ENCODE measurements around the gene VMAC. TPM values are rescaled to one million over a fixed set of nuclear protein-coding genes. Genes with fewer than 3 reads are reported as not detected.

VMAC gene
- total RNA-seq, 1 donor: 18.2 TPM

DNA sequence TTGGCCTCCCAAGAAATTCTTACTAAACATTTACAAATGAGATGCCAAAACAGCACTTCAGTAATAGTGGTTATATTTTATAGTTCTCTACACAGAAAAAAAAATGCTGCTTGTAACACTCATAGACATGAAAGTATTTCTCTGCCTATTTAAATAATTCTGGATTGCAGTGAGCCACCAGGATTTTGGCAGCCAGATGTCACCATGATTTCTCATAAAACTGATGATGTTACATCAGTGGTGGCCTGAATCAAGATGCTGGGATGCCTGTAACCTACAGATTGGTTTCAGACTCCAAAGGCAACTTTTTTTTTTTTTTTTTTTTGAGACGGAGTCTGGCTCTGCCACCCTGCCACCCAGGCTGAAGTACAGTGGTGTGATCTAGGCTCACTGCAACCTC, 6.7 kb downstream of the VMAC start:
- Histone ChIP-seq H3K4me1 (ENCODE audit: insufficient read depth, low read length) (peaks cover 2% of the 10 kb centered on the region), H3K27me3 (ENCODE audit: insufficient read depth, low read length) (no peaks in the 10 kb centered on the region), H3K9me3 (ENCODE audit: low read depth, low read length) (no peaks in the 10 kb centered on the region)

DNA sequence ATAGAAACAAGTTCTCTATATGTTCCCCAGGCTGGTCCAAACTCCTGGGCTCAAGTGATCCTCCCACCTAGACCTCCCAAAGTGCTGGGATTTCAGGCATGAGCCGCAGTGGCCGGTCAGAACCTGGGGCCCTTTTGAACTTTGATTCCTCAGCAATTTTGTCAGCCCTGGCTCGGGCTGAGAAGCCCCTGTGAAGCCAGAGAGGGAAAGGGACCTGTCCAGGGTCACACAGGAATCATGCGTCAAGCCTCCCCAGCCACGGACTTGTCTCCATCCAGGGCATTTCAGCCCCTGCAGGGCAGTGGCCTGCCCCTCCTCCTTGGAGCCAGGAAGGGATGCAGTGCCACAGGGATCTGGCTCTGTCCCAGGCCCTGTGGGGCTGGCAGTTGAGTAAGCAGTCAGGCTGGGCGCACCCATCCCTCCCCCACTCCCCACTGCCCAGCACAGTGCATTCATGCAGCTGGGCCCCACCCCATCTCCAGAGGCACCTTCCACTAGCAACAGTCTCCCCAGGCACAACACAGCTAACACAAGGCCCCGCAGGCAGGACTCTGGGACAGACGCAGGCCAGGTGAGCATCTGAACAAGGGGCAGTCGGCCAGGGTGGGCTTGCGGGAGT, 9.2 kb downstream of the VMAC start, which contains the start of gene CAPS:
TSS of gene CAPS (plus strand) at position 516 of the 619 bp plus-strand sequence. CDS start 153 bp downstream, outside the sequence.
- Histone ChIP-seq H3K27me3 (ENCODE audit: insufficient read depth, low read length) (no peaks in the 10 kb centered on the region), H3K4me3 (ENCODE audit: low read length) (no peak within 1 kb of the TSS), H3K4me1 (ENCODE audit: insufficient read depth, low read length) (no peaks in the 10 kb centered on the region), H3K9me3 (ENCODE audit: low read depth, low read length) (no peaks in the 10 kb centered on the region)

More for the DNA sequence above, 6.7 kb downstream of the VMAC start:
- no peak overlapping the region for H3K4me3 ChIP-seq (ENCODE audit: low read length)

DNA sequence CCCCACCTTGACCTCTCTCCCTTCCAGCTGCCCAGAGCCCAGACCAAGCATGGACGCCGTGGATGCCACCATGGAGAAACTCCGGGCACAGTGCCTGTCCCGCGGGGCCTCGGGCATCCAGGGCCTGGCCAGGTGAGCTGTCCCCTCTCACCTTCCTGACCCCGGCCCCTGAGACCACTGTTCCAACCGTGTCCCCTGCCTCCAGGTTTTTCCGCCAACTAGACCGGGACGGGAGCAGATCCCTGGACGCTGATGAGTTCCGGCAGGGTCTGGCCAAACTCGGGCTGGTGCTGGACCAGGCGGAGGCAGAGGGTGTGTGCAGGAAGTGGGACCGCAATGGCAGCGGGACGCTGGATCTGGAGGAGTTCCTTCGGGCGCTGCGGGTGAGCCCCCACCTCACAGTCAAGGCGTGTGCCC, 9.7 kb downstream of the VMAC start:
- no peak overlapping the region for H3K4me3 ChIP-seq (ENCODE audit: low read length)
- no peaks in the 10 kb centered on the region for H3K4me1 ChIP-seq (ENCODE audit: insufficient read depth, low read length)
- H3K9me3 ChIP-seq (ENCODE audit: low read depth, low read length): no peaks in the 10 kb centered on the region
- H3K27me3 ChIP-seq (ENCODE audit: insufficient read depth, low read length): no peaks in the 10 kb centered on the region

DNA sequence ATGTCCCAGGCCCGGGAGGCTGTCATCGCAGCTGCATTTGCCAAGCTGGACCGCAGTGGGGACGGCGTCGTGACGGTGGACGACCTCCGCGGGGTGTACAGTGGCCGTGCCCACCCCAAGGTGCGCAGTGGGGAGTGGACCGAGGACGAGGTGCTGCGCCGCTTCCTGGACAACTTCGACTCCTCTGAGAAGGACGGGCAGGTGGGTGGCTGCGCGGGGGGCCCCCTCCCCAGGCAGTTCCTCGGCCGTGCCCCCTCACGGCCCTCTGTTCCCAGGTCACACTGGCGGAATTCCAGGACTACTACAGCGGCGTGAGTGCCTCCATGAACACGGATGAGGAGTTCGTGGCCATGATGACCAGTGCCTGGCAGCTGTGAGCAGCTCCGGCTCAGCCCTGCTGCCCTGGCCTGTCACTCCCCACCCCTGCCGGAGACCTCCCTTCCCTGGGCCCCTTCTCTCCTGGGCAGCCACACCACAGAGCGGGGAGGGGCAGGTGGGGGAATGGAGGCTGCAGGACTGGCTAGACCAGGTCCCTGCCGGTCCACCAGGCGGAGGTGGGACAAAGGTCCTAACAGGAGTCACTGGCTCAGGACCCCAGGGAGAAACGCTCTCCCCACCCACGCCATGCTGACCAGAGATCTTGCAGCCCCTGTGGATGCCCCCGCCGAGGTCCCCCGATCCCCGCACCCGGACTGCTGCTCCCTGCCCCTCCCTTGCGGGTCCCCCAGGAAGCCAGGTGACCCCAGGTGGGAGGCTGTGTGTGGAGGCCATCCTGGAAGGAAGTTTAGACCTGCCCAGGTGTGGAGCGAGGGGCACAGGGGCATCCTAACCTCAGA, 10.5 kb downstream of the VMAC start:
- Histone ChIP-seq H3K4me1 (ENCODE audit: insufficient read depth, low read length) (no peaks in the 10 kb centered on the region), H3K4me3 (ENCODE audit: low read length) (no peak overlapping the region), H3K9me3 (ENCODE audit: low read depth, low read length) (no peaks in the 10 kb centered on the region), H3K27me3 (ENCODE audit: insufficient read depth, low read length) (no peaks in the 10 kb centered on the region)

DNA sequence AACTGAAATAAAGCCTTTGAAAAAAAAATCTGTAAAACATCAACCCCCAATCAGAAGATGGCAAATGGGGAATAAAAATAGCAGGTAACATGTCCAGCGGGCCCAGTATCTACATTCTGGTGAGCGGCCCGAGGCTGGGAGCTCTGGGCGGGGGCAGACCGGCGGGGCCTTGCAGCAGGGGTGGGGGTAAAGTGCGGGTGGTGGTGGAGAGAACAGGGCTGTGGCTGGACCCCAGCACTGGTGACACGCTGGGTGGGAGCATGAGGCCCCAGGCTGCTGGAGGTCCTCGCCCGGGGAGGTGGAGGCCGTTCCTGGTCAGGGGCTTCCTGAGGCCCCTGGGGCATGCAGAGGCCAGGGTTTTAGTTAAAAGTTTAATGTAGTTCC, 11.1 kb downstream of the VMAC start:
- Histone ChIP-seq H3K4me1 (ENCODE audit: insufficient read depth, low read length) (no peaks in the 10 kb centered on the region), H3K9me3 (ENCODE audit: low read depth, low read length) (no peaks in the 10 kb centered on the region), H3K4me3 (ENCODE audit: low read length) (no peak overlapping the region), H3K27me3 (ENCODE audit: insufficient read depth, low read length) (no peaks in the 10 kb centered on the region)

DNA sequence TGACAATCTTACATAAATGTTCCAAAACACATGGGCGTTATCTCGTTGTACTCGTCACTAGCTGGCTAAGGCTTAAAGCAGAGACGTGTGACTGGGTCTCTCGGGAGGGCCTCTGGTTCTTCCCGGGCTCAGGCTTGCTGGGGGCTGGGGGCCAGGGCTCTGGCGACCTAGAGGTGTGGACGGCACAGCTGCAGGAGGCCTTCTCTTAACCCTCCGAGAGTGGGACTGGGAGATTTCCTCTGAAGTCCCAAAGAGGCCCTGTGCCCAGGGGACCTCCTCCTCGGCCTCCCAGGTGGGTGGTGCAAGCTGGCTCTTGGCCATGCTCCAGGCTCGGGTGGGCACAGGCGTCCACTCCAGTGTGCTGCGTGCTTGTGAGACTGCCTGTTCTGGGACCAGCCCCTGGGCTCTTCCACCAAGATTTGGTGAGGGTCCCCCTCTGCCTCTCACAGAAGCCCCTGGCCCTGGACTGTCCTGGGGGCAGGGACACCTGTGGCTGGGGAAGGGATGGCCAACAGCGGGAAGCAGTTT, 11.6 kb downstream of the VMAC start:
- Histone ChIP-seq H3K4me3 (ENCODE audit: low read length) (no peak overlapping the region), H3K9me3 (ENCODE audit: low read depth, low read length) (no peaks in the 10 kb centered on the region), H3K27me3 (ENCODE audit: insufficient read depth, low read length) (no peaks in the 10 kb centered on the region), H3K4me1 (ENCODE audit: insufficient read depth, low read length) (no peaks in the 10 kb centered on the region)

DNA sequence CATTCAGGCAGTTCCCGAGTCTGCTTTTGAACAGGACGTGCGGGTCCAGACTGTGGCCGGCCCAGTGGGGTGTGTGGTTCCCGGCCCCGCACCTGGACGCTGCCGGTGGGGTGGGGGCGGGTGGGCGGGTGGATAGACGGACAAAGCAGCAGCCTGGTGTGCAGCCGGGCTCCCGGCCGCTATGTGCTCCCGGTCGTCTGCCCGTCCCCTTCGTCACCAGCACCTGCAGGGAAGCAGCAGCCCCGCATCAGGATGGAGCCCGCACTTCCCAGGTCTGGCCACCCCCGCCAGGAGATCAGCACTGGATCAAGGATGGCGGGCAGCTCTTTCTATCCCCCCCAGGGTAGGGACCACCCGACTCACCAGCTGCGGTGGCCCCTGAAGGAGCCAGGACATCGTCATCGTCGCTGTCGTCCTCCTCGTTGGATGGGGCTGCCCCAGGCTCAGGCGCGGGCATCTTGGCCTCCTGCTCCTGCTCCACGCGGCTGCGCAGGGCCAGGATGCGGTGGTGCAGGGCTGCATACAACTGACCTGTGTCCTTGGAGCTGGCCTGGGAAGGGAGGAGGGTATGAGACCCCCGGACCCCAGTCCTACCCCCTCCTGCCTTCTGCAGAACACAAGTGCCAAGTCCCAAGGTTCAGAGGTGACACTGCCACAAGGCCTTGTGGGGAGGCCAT, 12.9 kb downstream of the VMAC start:
- Histone ChIP-seq H3K9me3 (ENCODE audit: low read depth, low read length) (no peaks in the 10 kb centered on the region), H3K4me1 (ENCODE audit: insufficient read depth, low read length) (no peaks in the 10 kb centered on the region), H3K4me3 (ENCODE audit: low read length) (no peak overlapping the region), H3K27me3 (ENCODE audit: insufficient read depth, low read length) (no peaks in the 10 kb centered on the region)

DNA sequence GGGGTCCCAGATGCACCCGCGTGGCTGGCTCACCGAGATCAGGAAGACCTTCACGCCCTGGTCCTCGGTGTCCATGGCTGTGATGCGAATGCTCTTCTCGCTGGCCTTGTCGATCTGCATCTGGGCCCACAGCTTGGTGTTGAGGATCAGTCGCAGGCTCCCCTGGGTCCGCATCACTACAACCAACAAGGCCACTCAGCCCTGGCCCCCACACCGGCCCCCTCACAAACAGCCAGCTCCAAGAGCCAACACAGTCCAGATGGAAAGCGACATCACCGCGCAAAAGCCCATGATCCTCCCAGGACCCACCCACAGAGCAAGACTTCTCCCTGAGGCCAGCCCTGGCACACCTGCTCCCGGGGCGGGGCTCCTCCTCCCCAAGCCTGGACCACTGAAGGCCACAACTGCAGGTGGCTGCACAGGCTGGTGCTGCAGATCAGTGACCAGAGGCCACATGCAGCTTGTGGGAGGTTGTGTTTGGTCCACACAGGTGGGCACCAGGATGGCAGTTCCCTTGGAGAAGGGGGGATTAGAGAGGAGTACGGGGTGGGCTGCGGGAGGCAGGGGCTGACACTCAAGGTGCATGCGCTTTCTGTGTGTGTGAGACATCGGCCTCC, 13.9 kb downstream of the VMAC start:
- H3K27me3 ChIP-seq (ENCODE audit: insufficient read depth, low read length): no peaks in the 10 kb centered on the region
- H3K4me3 ChIP-seq (ENCODE audit: low read length): no peak overlapping the region
- no peaks in the 10 kb centered on the region for H3K9me3 ChIP-seq (ENCODE audit: low read depth, low read length)
- no peaks in the 10 kb centered on the region for H3K4me1 ChIP-seq (ENCODE audit: insufficient read depth, low read length)

DNA sequence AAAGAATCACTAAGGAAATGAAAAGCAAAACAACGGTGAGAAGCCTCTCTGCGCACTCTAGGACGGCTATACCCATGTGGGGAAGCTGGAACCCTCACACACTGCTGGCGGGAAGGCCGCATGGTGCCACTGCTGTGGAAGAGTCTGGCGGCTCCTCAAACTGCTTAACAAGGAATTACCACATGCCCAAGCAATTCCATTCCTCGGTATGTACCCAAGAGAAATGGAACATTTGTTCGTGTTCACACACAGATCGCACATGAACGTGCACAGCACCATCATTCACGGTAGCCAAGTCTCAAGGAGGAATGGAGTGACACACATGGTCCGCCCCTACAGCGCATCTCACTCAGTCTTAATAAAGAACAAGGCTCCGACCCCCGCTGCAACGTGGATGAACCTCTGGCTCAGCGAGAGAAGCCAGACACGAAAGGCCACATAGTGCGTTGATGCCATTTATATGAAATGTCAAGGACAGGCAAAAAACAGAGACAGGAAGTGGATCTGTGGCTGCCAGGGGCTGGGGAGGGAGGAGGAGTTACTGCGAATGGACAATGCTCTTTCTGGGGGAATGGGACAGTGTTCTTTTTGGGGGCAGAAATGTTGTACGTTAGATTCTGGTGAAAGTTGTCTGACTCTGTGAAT, 17.0 kb downstream of the VMAC start:
- no peaks in the 10 kb centered on the region for H3K9me3 ChIP-seq (ENCODE audit: low read depth, low read length)
- H3K4me3 ChIP-seq (ENCODE audit: low read length): no peak overlapping the region
- no peaks in the 10 kb centered on the region for H3K4me1 ChIP-seq (ENCODE audit: insufficient read depth, low read length)
- H3K27me3 ChIP-seq (ENCODE audit: insufficient read depth, low read length): no peaks in the 10 kb centered on the region

DNA sequence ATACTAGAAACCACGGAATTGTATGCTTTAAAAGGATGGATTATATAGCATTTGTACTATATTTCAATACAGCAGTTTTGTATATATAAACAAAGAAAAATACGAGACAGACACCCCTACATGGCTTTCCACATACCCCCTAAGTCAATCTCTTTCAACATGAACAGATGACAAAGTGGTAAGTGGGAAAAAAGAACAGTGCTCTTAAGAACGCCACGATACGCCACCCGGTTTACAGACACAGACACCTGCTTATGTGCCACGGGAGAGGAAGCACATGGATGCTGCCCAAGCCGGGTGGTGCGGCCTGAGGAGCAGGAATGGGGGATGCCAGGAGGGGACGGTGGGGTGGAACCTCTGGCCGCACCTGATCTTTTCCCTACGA, 17.5 kb downstream of the VMAC start:
- H3K4me1 ChIP-seq (ENCODE audit: insufficient read depth, low read length): no peaks in the 10 kb centered on the region
- H3K27me3 ChIP-seq (ENCODE audit: insufficient read depth, low read length): no peaks in the 10 kb centered on the region
- no peaks in the 10 kb centered on the region for H3K9me3 ChIP-seq (ENCODE audit: low read depth, low read length)
- H3K4me3 ChIP-seq (ENCODE audit: low read length): no peak overlapping the region

DNA sequence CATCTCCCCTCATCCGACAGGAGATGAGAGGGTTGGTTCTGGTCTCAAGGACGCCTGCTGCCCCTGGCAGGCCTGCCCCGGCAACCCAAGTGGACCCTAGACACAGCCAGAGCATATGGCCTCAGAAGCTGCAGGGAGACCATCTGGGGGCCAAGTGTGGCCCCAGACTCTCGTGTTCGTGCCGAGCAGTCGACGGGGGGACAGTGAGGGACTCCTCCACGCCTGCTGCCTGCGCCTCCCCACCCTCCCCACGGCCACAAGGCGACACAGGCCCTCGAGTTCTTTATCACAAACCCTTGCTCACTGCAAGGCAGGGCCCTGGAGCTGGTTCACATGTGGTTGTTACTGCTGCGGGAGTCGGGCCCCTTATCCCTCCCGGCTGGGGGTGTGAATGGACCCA, 18.7 kb downstream of the VMAC start:
- H3K9me3 ChIP-seq (ENCODE audit: low read depth, low read length): no peaks in the 10 kb centered on the region
- no peaks in the 10 kb centered on the region for H3K27me3 ChIP-seq (ENCODE audit: insufficient read depth, low read length)
- H3K4me3 ChIP-seq (ENCODE audit: low read length): no peak overlapping the region
- no peaks in the 10 kb centered on the region for H3K4me1 ChIP-seq (ENCODE audit: insufficient read depth, low read length)

DNA sequence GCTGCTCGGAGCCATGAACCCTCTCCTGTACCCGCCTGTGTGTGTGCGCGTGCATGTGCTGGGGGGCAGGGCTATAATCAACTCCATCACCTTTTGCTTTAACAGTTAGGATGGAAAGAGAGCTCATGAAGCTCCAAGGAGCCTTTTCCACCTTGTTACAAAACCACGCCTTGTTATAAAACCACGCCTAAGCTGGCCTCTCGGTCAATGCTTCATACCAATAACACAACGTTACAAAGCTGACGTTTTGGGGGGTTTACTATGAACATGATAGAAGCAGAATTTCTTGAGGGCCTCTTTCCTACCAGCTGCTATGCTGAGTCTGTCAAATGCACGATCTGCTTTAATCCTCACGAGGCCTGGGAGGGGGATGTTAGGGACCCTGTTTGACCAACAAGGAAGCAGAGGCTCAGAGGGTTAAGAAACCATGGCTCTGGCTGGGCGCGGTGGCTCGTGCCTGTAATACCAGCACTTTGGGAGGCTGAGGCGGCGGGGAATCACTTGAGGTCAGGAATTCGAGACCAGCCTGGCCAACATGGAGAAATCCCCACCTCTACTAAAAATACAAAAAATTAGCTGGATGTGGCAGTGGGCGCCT, 21.3 kb downstream of the VMAC start:
- H3K4me3 ChIP-seq (ENCODE audit: low read length): no peak overlapping the region
- no peaks in the 10 kb centered on the region for H3K4me1 ChIP-seq (ENCODE audit: insufficient read depth, low read length)
- no peaks in the 10 kb centered on the region for H3K27me3 ChIP-seq (ENCODE audit: insufficient read depth, low read length)
- H3K9me3 ChIP-seq (ENCODE audit: low read depth, low read length): no peaks in the 10 kb centered on the region

DNA sequence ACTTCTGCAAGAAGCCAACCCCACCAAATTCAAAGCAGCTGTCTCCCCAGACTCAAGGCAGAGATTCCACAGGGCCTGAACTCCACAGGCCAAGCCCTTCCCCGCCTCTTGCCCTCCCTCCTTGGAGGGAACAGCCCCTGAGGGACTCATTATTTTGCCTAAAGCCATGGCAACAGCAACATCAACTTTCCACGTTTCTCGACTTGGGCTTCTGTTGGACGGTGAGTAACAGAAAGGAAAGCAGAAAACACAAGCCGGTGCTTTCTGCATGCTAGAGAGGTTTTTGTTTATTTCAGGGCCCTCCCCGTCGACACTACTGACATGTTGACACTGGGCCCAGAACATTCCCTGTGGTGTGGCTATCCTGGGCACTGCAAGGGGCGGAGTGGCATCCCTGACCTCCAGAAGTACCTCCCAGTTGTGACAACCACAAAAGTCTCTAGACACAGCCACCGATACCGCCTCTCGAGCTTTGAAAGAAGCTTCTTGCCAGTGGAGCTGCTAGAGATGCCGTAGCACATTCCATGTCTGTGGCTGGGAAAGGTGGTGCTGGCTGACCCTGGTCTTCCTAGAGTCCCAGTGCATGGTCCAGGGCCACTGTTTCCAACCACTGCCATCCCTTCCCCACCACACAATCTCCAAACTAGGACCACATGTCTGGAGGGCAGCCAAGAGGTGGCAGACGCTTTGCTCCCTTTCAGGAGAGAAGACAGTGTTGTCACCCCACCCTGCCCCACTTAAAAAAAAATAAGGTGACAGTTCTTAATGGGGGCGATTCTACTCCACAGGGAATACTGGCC, 22.2 kb downstream of the VMAC start:
- Histone ChIP-seq H3K9me3 (ENCODE audit: low read depth, low read length) (no peaks in the 10 kb centered on the region), H3K4me3 (ENCODE audit: low read length) (no peak overlapping the region), H3K27me3 (ENCODE audit: insufficient read depth, low read length) (no peaks in the 10 kb centered on the region), H3K4me1 (ENCODE audit: insufficient read depth, low read length) (no peaks in the 10 kb centered on the region)

DNA sequence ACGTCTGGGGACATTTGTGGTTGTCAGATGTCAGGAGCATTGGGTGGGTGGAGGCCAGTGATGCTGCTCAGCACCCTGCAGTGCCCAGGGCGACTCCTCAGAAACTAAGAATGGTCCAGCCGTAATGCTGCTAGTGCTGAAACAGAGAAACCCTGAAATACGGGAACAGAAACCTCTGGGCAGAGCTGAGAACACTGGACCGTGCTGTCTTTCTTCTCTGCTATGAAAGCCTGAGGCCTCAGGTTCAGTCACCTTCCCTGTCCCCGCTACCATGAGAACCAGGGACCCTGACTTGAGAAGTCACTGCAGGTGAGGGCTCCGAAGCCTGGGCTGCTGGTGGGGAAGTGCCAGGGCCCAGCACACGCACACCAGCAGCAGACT, 22.8 kb downstream of the VMAC start:
- no peak overlapping the region for H3K4me3 ChIP-seq (ENCODE audit: low read length)
- no peaks in the 10 kb centered on the region for H3K27me3 ChIP-seq (ENCODE audit: insufficient read depth, low read length)
- no peaks in the 10 kb centered on the region for H3K4me1 ChIP-seq (ENCODE audit: insufficient read depth, low read length)
- H3K9me3 ChIP-seq (ENCODE audit: low read depth, low read length): no peaks in the 10 kb centered on the region

Data from mononuclear cell (primary cell).